GM21367 (cell line): ENCODE data around the gene SERPINA1.
"Not testable (repeated sequence)": the region's sequence is repeated elsewhere in the genome, so short reads cannot be mapped to it uniquely, and the experiment has no call there.

Experiments used
- ATAC-seq: cut with Tn5 transposase; IDR thresholded peaks from one replicate; pipeline ENCODE4 v1.9.1; 2021; ENCODE audit not compliant: unreplicated experiment

SERPINA1 gene

DNA sequence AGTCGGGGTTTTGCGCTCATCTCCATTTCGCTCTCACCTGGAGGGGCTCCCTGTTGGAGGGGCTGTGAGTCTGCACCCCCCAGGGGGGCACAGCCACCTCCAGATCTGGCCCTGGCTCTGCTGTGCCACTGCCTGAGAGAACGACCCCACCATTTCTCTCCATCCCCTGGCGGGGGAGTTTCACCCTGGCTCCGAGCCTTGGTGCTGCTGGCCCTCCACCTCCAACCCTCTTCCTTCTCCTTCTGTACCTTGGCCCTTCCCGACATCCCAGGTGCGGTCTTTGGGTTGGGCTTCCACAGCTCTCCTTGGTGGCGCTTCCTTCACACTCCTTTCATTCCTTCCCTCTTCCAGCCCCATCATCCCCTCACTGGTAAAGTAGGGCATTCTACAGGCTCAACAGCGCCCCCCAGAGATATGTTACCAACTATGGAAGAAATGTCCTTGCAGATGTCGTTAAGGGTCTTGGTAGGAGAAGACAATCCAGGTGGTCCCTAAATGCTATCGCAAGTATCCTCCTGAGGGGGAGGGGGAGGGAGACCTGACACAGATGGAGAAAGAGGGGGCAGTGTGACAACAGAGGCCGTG is 16.3 kb downstream of the SERPINA1 start:
- ATAC-seq: no peak

DNA sequence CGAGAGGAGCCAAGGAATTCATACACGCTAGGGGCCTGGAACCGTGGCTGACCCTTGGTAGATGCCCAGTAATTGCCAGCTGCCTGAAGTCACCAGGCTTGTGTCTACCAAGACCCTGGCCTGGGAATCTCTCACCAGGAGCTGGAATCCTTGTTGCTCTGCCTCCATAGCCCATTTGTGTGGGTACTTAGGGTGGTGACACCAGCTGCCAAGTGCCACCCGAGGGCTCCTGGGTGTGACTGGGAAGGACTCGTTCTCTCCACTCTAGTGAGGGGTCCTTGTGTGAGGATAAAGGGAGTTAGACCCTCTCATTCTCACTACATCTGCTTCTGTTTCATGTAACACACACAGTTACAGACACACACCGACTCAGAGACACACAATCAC is 17.9 kb downstream of the SERPINA1 start:
- ATAC-seq: no peak

DNA sequence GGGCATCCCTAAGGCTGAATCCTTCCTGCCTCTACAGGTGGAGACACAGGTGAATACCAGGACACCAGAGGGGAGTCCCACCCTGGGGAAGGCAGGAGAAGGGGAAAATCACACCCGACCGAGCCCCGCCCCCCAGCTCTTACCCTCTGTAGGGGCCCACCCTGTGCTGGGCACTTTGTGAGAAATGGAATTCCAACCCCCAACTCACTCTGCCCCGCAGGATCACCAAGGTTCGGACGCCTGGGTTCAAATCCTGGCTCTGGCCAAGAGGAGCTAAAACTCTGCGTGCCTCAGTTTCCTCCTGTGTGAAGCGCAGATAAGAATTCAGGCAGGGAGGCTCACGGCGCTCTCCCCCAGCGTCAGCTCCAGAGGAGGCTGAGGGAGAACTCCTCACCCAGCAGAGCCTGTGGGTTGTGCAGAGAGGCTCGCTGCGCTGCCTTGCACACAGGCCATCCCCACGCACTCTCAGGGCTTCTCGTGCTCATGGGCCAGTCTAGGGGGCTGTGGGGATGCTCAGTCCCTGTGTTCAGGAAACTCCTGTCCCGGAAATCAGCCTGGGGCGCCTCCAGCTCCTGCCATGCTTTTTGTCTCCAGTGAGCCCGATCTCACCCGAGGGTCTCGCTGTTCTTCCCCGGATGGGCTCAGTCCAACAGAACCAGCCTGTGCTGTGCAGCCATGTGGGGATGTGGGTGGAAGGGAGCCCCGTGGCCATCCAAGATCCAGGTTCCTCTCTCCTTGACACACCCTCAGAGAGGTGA is 18.5 kb downstream of the SERPINA1 start:
- not testable (repeated sequence) for ATAC-seq

DNA sequence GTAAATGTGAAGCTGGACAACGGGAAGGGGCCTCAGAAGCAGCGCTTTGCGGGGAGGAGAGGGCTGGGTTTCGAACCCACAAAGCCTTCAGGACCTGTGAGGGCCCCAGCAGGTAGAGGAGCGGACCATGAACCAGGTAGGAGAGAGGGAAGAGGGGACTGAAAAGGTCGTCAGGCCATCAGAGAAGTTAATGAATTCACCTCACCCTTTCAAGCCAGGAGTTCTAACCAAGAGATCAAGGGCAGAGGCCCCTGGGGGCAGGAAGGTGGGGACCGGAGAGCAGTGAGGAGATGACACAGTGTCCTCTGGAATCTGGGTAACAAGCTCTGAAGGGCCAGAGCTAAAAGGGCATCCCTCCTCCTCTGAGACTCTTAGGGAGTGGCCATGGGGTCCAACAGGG is 19.4 kb downstream of the SERPINA1 start:
- no peak for ATAC-seq

DNA sequence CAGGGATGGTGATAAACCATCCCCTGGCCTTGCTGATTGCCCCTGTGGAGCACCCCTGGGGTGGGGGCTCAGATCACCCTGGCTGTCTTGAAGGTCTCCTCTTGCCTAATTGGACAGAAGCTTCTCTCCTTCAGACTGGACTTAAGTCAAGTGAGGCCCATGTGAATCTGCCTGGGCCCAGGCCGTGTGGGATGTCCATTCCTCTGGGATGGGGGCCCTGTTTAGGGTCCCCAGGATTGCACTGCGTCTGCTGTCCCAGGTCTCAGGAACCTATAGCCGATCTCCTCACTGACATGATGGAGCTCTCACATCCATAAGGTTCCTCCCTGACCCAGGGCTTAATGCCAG is 20.2 kb downstream of the SERPINA1 start:
- no peak for ATAC-seq

DNA sequence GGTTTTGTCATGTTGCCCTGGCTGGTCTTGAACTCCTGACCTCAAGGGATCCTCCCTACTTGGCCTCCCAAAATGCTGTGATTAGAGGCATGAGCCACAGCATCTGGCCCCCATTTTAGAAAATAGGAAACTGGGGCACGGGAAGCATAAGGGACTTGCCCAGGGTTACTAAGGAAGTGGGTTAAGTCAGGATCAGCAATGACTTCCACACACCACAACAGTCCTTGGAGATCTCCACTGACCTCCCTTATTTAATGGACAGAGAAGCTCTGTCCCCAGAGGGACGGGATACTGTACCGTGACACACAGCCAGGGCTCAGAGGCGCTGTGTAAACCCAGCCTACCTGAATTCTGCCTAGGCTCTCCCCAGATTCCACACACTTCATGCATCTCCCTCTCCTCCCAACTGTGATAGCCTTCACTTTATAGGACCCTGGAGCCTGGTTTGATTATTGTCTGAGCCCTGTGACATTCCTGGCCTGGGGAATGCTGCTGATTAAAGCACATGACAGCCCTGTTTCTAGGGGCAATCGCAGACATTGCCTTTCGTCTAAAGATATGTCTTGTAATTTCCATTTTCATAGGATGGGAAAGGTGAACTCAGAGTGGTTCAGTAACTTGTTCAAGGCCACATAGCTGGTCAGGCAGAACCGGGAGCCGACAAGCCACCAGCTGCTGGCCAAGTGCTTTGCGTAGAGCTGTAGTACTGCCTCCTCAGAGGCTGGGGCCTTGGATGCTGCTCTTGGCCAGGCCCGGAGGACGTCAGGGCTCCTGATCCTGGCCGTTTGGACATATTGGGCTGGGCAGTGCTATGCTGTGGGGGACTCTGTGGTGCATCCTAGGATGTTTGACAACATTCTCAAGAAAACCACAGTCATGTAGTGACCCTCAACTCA is 20.8 kb downstream of the SERPINA1 start:
- ATAC-seq: no peak

DNA sequence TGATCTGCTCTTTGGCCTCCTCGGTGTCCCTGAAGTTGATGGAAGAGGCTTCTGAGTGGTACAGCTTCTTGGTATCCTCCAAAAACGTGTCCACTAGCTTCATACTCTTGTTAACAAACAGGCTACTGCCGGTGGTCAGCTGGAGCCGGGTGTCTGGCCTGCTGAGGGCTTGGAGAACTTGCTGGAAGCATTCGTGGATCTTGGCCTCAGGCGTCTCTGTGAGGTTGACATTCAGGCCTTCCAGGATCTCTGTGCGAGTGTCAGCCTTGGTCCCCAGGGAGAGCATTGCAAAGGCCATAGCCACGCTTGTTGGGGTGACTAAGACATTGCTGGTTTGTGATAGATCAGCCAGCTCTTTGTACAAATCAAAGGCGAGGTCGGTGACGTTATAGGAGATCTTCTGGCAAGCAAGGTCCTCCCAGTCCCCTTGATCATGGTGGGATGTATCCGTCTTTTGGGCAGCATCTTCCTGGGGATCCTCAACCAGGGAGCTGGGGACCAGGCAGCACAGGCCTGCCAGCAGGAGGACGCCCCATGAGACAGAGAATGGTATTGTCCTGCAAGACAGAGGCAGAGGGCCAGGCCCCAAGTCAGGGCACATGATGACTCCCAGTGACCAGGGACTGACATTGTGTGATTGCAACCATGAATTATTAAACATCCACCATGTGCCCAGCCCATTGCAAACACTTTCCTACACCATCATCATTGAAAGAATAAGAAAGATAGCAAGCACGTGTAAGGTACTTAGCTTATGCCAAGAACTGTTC is 22.1 kb downstream of the SERPINA1 start, which contains the start of gene SERPINA2:
Gene SERPINA2, minus strand, starts transcription at position 553 of the 770 bp plus-strand sequence.
- ATAC-seq: no peak

DNA sequence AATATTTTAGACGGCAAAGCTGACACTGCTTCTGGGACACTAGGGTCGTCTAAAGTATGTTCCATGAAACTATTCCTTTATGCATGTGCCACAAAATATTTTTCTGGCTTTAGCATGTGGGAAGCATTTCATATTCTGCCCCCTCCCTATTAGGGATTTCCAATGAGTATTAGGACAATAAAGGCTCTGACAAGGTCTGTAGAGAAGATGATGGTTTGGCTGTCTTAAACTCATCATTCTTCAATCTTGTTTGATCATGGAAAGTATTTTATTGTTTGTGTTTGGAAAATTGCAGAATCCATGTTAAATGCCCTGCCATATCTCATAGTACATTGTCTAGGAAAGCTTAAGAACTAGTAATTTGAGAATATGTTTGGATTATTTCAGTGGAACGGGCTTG is 22.8 kb downstream of the SERPINA1 start:
- no peak for ATAC-seq

DNA sequence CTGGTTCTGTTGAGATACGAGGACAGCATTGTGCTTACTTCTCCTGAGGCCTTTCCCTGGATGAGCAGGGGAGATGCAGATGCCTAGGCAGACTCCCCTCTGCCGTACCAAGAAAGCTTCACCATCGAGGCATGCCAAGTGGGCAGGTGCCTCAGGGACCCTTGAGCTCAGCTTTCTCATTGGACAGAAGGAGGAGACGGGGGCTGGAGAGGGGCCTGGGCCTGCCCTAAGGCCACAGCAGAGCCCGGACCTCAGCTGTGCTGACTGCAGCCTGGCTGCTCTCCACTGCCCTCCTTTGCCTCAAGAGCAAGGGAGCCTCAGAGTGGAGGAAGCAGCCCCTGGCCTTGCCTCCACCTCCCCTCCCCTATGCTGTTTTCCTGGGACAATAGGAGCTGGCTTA is 23.4 kb downstream of the SERPINA1 start:
- no peak for ATAC-seq

DNA sequence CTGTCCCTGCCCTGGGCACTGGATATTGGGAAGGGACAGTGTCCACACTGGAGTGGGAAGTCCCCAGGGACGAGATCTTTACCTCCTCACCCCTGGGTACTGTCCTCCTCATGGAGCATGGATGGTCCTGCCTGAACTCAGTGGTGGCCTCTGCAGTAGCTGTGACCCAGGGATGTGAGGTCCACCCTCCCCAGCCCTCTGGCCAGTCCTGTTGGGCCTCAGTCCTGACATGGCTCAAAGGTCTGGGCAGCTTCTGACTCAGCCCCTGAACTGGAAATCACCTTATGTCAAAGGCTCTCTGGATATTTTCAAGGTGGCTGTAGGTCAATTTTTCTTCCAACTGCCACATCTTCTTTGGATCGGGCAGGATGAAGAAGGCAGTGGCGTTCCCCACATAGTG is 24.4 kb downstream of the SERPINA1 start:
- no peak for ATAC-seq

DNA sequence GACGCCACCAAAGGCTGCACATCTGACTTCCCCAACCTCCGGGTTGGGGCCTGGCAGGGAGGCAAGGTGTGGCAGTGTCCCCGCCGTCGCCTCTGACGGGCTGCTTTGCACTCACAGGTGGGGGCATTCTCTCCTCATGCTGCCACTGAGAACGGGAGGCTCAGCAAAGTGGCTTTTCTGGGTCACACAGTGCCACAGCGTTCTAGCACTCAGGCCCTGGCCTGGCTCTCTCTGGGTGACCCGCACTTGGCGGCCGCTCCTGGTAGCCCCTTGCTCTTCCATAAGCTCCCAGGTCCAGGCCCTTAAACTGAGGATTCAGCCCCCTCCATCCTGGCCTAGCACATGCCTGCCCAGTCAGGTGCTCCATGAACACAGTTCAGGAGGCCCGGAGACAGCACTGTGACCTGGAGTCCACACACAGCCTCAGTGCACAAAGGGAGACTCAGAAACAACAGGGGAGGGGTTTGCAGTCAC is 25.2 kb downstream of the SERPINA1 start:
- ATAC-seq: no peak

DNA sequence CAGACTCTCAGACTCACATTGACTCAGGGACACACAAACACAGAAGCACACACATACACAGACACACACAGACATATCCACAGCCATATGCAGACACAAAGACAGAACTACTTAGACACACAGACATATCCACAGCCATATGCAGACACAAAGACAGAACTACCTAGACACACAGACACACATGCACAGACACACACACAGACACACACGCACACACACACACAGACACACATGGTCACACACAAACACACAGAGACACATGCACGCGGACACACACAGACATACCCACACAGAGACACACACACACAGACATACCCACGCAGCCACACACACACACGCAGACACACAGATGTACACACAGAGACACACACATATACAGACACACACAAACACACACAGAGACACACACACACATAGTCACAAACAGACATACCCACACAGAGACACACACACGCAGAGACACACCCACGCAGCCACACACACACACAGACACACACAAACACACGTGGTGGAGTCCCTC is 25.7 kb downstream of the SERPINA1 start:
- ATAC-seq: no peak

DNA sequence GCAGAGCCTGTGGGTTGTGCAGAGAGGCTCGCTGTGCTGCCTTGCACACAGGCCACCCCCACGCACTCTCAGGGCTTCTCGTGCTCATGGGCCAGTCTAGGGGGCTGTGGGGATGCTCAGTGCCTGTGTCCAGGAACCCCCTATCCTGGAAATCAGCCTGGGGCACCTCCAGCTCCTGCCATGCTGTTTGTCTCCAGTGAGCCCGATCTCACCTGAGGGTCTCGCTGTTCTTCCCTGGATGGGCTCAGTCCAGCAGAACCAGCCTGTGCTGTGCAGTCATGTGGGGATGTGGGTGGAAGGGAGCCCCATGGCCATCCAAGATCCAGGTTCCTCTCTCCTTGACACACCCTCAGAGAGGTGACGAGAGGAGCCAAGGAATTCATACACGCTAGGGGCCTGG is 26.7 kb downstream of the SERPINA1 start:
- ATAC-seq: no peak

DNA sequence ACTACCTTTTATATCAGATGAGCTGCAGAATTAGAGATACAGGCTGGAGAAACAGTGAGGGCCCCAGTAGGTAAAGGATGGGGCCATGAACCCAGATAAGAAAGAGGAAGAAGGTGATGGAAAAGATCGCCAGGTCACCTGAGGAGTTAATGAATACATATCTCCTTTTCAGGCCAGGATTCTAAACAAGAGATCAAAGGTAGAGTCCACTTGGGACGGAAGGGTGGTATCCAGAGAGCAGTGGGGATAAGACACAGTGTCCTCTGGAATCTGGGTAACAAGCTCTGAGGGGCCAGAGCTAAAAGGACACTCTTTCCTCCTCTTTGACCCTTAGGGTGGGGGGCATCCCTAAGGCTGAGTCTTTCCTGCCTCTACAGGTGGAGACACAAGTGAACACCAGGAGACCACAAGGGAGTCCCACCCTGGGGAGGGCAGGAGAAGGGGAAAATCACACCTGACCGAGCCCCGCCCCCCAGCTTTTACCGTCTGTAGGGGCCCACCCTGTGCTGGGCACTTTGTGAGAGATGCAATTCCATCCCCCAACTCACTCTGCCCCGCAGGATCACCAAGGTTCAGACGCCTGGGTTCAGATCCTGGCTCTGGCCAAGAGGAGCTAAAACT is 27.3 kb downstream of the SERPINA1 start:
- no peak for ATAC-seq

DNA sequence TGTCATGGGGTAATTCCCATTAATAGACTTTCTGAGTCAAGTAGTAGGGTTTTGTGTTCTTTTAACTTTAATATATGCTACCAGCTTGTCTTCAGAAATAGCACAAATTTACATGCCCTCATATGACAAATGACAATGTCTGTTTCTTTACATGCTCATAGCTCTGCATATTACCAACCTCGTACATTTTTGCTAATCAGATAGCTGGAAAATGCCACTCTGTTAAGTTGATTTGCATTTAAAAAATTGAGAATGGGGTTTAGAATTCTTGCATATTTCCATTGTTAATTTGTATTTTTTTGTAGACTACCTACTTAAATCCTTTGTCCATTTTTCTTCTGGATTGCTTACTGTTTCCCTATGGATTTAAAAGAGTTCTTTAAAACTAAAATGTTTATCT is 31.2 kb downstream of the SERPINA1 start:
- ATAC-seq: no peak

DNA sequence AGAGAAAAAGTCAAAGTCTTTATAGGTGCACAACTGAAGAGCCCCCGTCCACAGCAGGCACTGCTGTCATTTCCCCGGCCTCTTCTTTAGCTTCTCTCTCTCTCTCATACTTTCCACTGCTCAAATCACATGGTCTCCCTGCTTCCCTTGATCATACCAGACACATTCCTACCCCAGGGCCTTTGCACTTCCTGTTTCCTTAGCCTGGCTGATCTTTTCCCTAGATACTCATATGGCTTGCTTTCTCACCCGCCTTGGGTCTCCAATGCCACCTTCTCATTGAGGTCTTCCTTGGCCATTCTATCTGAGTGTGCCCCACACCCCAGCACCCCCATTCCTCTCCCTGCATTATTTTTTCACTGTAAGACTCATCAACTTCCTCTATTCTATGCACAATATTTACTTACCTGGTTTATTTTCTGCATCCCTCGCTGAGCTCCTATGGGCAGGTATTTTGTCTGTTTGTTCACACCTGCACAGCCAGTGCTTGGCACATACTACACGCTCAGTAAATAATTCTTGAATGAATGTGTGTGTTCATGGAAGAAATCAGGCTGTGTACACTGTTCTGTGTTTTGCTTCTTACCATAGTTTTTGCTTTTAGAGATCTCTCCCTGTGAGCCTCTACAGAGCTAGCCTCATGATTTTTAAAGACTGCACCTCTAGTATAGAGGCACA is 31.9 kb downstream of the SERPINA1 start:
- ATAC-seq: no peak

DNA sequence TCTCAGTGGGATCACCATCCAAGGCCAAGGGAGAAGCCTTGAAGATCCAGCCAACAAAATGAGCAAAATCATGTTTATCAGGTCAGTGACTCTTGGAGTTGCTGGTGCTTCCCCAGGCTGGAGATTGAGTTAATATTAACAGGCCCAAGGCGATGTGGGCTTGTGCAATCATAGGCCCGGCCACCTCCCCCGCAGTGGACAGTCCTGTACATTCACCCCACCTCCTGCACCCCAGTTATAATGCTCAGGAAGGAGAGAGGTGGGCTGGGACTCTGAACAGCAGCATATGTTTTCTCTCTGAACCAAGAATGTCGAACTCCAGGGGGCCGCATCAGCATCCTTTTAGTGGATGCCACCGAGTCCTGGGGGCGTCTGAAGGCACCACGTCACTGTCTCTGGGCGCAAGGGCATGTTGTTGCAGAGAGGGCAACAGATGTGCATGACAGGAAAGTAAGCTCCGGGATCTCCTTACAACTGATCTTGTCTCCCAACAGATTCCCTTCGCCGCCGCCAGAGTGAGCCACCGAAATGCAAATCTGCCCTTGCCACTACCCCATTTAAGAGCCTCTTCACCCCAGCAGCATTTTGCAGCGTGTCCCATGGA is 33.1 kb downstream of the SERPINA1 start:
- ATAC-seq: no peak

DNA sequence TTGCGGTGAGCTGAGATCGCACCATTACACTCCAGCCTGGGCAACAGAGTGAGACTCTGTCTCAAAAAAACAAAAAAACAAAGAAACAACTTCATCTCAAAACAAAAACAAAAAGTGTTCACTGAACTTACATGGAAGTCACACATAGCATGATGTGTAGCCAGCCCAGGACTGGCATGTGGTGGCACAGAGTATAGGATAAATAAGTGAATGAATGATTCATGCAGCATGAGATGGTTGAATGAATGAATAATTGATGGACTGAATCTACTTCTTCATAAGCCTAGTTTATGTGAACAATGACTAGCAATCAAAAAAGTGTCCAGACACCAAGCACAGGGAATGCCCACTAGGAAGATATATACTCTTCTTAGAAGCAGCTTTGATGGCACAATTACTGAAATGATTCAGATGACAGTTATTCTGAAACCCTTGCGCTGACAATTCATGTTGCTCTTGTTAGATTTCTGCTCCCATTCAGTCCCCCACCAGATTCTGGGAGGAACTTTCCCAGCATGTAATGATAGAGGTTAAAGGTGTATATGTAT is 33.7 kb downstream of the SERPINA1 start:
- no peak for ATAC-seq

DNA sequence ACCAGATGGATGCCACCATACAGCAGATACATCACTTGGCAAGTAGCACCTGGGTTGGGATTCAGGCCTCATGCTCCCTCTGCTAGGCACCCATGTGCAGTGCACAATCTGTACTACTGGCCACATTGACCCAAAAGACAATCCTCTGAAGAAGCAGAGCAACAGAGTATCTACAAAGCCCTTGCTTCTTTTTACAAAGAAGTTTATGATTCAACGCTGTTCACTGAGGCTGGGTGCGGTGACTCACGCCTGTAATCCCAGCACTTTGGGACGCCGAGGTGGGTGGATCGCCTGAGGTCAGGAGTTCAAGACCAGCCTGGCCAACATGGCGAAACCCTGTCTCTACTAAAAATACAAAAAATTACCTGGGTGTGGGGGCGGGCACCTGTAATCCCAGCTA is 34.2 kb downstream of the SERPINA1 start:
- ATAC-seq: not testable (repeated sequence)
